GM18868 (cell line): Measurements from ENCODE around the gene NLRC5.

Experiments used
- ATAC-seq: cut with Tn5 transposase; IDR thresholded peaks from one replicate; pipeline ENCODE4 v1.9.1; 2021; ENCODE audit warnings: mild to moderate bottlenecking, moderate library complexity; ENCODE audit not compliant: unreplicated experiment

Gene NLRC5

DNA sequence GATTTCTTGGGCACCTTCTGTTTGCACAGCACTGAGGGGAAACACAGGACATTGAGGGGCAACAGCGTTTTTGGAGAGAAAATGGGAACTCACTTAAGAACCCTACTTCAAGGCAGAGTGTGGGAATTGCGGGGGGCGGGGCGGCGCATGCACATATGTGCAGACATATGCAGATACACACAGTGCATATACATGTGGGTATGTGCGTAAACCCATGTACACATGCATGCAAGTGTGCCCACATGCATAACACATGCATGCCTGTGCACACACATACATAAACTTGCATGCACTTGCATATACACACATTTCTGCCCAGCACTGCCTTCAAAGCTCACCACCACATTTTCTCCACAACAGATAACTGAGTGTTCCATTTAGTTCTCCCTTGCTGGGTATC, 32.4 kb downstream of the NLRC5 start:
- no peak for ATAC-seq

DNA sequence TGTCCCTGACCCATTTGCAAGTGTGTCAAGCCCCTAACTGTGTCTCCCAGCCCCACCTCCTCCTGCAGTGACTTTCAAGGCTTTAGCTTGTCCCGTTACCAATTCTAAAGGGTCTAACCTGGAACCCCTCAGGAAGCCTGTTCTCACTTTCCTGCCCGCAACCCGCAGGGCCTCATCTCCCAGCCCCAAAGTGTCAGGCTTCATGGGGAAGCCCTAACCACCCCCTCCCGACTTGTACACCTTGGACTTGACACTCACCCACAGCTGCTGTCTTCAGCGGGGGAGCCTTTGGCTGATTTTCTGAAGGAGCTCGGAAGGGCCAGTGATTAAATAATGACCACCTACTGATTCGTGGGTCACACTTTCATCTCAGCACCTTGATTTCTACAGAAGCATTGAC, 33.1 kb downstream of the NLRC5 start:
- ATAC-seq, result no peak

DNA sequence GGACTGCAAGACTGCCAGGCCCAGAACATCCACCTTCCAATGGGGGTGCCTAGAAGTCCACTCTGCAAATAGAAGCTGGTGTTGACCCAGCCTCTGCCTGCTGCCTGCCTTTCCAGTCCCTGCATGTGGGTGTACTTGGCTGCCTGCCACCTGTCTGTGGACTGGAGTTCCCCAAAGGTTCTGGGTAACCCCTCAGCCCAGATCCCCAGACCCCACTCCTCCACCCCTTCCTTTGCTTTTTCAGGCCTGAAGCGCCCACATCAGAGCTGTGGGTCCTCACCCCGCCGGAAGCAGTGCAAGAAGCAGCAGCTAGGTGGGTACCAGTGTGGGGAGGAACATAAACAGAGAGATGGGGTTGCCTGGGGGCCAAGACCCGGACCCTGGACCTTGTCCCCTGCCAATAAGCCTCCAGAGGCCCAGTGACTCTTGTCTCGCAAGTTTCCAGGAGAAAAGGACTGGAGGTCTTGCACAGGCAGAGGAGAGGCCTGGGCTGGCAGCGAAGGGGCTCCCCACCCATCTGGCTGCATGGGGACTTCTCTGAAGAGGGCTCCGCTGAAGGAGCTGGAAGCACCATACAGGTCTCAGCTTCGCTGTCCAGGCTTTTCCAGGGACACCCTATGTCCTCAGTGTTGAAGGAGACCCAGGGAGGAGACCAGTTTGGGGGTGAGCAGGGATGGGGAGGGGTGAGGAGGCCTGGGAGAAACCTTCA, 34.3 kb downstream of the NLRC5 start:
- ATAC-seq, result no peak

DNA sequence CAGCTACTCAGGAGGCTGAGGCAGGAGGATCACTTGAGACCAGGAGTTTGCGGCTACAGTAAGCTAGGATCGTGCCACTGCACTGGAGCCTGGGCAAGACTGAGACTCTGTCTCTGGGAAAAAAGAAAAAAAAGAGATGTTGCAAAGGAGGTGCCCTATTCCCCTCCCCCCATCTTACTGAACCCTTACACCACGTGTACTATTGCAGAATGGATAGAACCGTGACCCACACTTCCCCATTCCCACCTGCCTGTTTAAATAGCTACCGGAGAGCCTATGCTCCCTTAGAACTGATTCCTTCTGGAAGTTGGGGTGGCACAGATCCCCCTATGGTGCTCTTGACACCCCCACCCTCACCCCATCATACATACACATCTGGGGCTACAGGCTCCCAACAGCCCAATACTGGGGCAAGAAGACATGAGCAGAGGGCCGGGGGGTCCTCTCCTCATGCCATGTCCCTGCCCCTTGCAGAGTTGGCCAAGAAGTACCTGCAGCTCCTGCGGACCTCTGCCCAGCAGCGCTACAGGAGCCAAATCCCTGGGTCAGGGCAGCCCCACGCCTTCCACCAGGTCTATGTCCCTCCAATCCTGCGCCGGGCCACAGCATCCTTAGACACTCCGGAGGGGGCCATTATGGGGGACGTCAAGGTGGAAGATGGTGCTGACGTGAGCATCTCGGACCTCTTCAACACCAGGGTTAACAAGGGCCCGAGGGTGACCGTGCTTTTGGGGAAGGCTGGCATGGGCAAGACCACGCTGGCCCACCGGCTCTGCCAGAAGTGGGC, 35.7 kb downstream of the NLRC5 start:
- ATAC-seq, result no peak

DNA sequence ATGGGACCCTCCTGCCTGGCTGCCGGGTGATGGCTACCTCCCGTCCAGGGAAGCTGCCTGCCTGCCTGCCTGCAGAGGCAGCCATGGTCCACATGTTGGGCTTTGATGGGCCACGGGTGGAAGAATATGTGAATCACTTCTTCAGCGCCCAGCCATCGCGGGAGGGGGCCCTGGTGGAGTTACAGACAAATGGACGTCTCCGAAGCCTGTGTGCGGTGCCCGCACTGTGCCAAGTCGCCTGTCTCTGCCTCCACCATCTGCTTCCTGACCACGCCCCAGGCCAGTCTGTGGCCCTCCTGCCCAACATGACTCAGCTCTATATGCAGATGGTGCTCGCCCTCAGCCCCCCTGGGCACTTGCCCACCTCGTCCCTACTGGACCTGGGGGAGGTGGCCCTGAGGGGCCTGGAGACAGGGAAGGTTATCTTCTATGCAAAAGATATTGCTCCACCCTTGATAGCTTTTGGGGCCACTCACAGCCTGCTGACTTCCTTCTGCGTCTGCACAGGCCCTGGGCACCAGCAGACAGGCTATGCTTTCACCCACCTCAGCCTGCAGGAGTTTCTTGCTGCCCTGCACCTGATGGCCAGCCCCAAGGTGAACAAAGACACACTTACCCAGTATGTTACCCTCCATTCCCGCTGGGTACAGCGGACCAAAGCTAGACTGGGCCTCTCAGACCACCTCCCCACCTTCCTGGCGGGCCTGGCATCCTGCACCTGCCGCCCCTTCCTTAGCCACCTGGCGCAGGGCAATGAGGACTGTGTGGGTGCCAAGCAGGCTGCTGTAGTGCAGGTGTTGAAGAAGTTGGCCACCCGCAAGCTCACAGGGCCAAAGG, 36.8 kb downstream of the NLRC5 start:
- ATAC-seq, result no peak

DNA sequence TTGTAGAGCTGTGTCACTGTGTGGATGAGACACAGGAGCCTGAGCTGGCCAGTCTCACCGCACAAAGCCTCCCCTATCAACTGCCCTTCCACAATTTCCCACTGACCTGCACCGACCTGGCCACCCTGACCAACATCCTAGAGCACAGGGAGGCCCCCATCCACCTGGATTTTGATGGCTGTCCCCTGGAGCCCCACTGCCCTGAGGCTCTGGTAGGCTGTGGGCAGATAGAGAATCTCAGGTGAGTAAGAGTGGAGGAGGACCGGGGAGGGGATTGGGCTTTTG, 37.4 kb downstream of the NLRC5 start:
- no peak for ATAC-seq

DNA sequence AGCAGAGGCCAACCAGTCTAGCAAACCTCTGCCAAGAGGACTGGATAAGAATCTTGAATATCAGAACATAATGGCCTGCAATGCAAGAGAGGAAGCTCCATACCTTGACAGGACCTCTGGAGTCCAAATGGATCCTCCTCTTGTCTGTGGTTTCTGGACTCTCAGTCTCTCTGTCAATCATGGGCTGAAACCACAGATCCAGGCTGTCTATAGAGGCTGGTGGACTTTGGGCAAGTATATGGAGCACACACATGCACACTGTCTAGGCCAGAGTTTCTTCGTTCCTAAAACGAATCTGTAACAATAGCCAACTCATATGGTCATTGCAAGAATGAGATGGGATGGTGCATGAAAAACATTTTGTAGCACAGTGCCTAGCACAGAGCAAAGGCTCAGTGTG, 37.7 kb downstream of the NLRC5 start:
- ATAC-seq, result no peak

DNA sequence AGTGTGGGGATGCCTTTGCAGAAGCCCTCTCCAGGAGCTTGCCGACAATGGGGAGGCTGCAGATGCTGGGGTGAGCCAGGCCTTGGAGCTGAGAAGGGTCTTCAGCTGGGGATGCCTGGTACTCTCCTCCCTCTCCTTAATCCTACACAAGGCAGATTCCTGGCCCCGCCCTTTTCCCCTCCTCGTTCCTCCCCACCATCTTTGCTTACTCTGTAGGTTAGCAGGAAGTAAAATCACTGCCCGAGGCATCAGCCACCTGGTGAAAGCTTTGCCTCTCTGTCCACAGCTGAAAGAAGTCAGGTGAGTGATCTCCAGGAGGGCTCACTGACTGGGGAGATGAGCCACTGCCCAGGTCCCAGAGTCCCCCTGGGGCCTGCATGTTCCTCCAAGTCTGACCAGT, 38.7 kb downstream of the NLRC5 start:
- no peak for ATAC-seq

DNA sequence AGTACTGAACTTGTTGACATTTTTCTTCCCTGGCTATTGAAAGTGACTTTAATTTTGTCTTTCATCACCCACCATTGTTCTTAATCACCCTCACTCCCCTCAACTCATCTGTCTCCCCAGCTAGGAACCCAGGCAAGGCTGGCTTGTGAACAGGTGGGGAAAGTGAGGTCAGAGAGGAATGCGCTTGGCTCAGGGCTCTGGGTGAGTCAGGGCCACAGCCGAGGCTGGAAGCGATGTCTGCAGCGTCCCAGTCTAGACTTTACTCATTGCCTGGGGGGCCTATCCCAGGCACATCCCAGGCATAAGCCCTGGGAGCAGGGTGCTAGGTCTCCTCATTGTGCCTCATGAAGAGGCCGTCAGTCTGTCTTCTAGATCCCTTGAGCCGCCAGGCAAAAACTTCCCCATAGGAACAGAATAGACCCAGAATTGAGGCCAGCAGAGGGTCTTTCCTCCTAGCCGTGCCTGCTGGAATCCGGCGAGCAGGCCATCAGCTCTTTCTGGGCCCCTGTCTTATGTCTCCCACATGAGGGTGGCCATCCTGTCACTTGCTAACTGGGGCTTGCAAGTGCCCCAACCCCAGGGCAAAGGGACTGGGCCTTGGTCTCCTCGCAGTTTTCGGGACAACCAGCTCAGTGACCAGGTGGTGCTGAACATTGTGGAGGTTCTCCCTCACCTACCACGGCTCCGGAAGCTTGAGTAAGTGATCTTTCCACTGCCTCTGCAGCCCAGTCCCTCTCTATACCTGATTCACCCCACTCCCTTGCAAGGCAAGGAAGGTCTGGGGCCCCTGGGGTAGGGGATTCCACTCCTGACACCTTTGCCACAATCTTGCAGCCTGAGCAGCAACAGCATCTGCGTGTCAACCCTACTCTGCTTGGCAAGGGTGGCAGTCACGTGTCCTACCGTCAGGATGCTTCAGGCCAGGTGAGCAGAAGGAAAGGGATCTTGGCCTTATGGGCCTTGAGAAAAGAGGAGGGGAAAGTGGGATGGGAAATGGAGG, 40.1 kb downstream of the NLRC5 start:
- ATAC-seq, result no peak

DNA sequence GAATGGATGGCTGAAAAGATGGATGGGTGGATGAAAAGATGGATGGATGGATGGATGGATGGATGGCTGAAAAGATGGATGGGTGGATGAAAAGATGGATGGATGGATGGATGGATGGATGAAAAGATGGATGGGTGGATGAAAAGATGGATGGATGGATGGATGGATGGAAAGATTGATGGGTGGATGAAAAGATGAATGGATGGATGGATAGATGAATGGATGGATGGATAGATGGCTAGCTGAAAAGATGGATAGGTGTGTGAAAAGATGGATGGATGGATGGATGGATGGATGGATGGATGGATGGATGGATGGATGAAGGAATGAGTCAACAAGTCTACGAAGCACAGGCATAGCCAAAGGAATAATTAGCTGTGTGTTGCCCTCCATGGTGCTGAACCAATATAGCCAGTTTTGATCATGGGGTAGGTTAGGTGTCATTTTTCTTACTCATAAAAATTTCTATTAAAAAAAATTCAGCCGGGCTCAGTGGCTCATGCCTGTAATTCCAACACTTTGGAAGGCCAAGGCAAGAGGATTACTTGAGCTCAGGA, 41.1 kb downstream of the NLRC5 start:
- ATAC-seq, result no peak

DNA sequence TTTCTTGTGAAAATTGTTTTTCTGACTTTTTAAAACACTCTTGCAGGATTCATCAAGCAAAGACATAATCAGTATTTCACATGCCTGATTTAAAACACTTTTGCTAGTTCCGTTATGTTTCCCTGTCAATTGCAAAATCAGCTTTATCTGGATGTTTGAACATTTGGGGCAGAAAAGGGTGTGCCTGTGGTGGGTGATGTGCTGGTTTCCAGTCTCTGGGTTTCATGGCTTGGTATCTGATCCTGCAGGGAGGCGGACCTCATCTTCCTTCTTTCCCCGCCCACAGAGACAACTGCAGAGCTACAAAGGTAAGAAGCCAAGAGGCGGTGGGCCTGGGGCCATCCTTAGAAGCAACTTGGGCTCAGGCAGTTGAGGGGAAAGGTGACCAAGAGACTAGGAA, 41.8 kb downstream of the NLRC5 start:
- ATAC-seq, result no peak

DNA sequence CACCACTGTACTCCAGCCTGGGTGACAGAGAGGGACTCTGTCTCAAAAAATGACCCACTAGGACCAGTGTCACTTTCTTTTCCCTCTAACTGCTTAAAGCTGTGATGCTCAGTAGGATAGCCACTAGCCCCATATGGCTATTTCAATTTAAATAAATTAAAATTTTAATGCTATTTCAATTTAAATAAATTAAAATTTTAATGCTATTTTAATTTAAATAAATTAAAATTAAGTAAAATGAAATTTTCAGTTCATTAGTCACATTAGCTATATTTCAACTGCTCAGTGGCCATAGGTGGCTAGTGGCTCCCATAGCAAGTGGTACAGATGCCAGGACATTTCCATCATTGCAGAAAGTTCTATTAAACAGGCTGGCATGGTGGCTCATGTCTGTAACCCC, 43.0 kb downstream of the NLRC5 start:
- no peak for ATAC-seq

DNA sequence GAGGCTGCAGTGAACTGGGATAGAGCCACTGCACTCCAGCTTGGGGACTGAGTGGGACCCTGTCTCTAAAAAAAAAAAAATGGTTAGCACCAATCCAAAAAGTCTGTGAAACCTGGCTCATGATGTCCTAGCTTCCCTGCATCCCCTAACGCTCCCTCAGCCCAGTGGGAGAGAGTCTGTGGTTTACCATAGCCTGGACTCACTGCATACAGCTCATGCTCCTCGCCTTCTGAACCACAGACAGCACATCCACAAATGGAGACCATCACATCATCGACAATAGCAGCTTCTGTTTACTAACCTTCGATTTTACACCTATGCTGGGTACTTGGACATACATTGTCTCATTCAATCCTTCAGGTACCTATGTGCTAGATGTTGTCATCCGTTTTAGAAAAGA, 43.6 kb downstream of the NLRC5 start:
- ATAC-seq, result no peak

DNA sequence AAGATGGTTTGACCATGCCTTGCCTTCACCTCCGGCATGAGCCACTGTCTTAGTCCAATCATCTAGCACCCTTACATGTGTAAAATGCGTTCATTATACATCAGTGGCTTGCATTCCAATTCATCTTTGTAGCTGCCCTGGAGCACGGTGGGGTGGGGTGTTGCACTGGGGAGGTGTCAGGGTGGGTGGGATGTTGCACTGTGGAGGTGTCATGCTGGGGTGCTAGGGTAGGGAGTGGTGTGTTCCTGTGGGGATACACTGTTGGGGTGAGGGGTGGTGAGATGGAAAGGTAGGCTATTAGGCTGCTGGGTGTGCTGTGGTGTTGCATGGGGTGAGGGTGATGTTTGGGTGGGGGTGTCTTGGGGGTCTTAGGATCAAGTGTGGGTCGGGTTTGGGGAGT, 47.0 kb downstream of the NLRC5 start:
- no peak for ATAC-seq

DNA sequence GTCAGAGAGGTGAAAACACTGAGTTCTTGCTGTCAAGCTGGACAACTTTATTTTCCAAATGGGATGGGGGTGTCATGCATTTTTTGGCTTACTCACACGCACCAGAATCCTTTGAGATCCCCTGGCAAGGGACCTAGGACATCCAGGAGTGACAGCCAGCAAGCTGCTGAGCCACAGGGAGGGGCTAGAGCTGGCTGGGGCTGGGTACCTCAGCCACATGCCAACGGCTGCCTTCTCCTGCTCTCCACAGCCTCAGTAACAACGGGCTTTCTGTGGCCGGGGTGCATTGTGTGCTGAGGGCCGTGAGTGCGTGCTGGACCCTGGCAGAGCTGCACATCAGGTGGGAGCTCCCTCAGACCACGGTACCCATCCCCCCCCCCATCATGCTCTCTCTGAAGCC, 47.6 kb downstream of the NLRC5 start:
- no peak for ATAC-seq

DNA sequence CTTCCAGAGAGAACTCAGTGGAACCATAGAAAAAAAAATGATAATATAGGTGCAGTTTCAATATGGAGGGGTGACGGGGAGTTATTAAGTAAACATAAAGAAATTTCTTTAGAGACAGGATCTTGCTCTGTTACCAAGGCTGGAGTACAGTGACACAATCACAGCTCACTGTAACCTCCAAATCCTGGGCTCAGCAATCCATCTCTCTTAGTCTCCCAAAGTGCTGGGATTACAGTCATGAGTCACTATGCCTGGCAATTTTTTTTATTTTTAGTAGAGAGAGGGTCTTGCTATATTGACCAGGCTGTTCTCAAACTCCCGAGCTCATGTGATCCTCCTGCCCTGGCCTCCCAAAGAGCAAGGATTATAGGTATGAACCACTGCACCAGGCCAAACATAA, 48.8 kb downstream of the NLRC5 start:
- no peak for ATAC-seq

DNA sequence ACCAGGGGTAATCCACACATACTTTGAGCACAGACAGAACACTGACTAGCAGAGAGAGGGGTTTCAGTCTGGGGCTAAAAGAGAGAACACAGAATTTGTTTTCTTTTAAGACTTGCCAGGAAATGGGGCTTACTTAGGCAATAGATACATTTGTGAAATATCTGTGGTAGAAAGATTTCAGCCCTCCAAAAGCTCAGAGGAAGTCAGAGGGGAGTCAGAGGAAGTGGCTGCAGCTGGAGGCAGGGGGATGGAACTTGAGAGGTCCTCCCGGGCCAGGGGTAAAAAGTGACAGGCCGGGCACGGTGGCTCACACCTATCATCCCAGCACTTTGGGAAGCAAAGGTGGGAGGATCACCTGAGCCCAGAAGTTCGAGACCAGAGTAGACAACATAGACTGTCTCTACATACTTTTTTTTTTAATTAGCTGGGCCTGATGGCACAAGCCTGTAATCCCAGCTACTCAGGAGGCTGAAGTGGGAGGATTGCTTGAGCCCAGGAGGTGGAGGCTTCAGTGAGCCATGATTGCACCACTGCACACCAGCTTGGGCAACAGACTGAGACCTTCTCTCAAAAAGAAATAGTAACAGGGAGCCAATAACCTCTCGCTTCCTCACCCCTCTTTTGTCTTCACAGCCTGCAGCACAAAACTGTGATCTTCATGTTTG, 49.9 kb downstream of the NLRC5 start:
- ATAC-seq, result no peak

DNA sequence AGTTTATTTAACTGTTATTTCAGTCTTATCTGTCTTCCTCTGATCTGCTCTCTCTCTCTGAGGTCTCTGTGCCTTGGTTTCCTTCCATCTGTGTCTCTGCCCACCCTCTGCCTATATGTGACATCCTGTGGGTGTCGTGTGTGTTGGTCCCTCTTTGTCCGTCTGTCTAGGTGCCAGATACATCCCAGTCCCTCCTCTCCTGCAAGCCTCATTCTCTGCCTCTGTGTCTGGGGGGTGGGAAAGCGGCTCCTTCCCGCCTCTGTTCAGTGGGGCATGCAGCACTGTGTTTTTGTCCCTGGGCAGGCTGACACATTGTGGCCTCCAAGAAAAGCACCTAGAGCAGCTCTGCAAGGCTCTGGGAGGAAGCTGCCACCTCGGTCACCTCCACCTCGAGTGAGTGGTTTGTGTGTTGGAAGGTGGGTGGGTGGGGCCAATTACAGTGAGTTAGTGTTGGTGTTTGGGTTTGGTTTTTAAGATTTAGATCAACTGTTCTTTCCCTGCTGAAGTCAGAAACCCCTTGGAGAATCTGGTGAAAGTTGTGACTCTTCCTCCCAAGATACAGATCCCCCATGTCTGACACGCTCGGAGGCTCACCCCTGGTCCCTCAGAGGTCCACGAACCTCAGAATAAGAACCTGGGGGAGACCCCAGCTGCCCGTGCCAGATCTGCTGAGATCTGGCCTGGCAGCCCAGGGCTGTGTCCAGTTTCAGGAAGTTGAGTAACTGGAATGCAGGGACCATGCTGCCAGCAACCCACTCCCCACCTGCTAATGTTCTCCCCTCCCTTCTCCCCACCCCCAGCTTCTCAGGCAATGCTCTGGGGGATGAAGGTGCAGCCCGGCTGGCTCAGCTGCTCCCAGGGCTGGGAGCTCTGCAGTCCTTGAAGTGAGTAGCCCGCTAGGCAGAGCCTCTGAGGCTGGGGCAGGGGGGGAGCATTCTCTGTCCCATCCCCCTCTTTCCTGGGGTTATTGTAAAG, 52.1 kb downstream of the NLRC5 start:
- peak; percentile 43 for ATAC-seq
